T-helper 2 cell treated with Interferon-gamma antibody and Interleukin-4, amounts not matched to agents 5 μg/mL and 100 μg/mL, for 36 hours (primary cell): ENCODE data around the gene SCN7A.

Experiments
- DNase-seq: peaks from one replicate; pipeline ENCODE4 v3.0.0; 2021; ENCODE audit warnings: low spot score
- H3K27ac Mint-ChIP-seq: one replicate; pipeline ENCODE4 v1.8.0; 2021; ENCODE audit warnings: mild to moderate bottlenecking, mixed read lengths
- H3K27me3 Mint-ChIP-seq: one replicate; pipeline ENCODE4 v1.8.0; 2021; ENCODE audit warnings: low read depth, mixed read lengths
- H3K36me3 Mint-ChIP-seq: one replicate; pipeline ENCODE4 v1.8.0; 2021; ENCODE audit warnings: low read depth, mixed read lengths
- H3K4me1 Mint-ChIP-seq: one replicate; pipeline ENCODE4 v1.8.0; 2021; ENCODE audit warnings: low read depth, mixed read lengths
- H3K4me3 Mint-ChIP-seq: one replicate; pipeline ENCODE4 v1.8.0; 2022; ENCODE audit warnings: mild to moderate bottlenecking, moderate library complexity, mixed read lengths
- H3K9me3 Mint-ChIP-seq: one replicate; pipeline ENCODE4 v1.8.0; 2021; ENCODE audit warnings: mixed read lengths

The SCN7A gene

DNA sequence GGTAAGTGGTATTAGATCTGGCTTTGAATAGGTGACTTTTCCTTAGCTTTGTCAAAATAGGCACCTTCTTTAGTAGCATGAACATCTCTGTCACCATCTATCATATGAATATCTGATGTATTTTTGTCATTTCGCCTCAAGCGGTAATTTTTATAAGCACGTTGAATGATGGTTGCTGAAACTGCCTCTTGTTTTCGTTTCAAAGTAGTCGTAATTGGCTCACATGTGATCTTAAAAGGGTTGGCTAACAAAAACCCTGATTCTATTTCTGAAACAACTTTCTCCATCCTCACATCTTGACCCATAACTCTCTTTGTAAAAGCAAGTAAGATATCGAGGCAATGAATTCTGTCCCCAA is 88.5 kb downstream of the SCN7A start:
- Mint-ChIP-seq H3K9me3 (no peaks in the 10 kb centered on the region), H3K4me1 (no peaks in the 10 kb centered on the region), H3K27ac (no peak overlapping the region), H3K27me3 (no peaks in the 10 kb centered on the region), H3K36me3 (no peaks in the 10 kb centered on the region), H3K4me3 (no peak overlapping the region)
- no peak for DNase-seq

- no peaks in the 10 kb centered on the region for H3K4me1 Mint-ChIP-seq
- H3K27ac Mint-ChIP-seq = no peak overlapping the region
- DNase-seq = no peak
- no peaks in the 10 kb centered on the region for H3K27me3 Mint-ChIP-seq
- no peak overlapping the region for H3K4me3 Mint-ChIP-seq
- H3K36me3 Mint-ChIP-seq = no peaks in the 10 kb centered on the region
- H3K9me3 Mint-ChIP-seq = no peaks in the 10 kb centered on the region
Observed at GRCh38 chr2:166404831-166405568, 89.0 kb downstream of the SCN7A start.

GRCh38 chr2:166394245-166394644 is 99.8 kb downstream of the SCN7A start:
- H3K4me1 Mint-ChIP-seq = no peaks in the 10 kb centered on the region
- no peak overlapping the region for H3K4me3 Mint-ChIP-seq

DNA sequence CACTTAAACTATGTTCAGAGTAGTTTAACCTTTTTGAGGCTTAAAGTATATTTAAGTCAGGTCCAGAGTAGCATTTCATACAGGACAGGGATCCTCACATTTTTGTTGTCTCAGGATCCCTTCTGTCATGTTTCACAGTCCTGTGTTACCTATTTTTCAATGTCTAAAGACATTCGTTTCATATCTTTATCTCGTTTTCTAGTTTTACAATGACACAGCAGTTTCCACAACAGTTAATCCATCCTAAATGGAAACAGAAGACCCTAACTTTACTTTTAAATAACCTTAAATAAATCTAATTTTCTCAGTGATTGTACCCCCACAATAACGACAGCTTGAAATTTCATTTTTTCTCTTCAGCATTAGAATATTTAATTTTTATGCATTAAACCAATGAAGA is 101.0 kb downstream of the SCN7A start:
- no peaks in the 10 kb centered on the region for H3K36me3 Mint-ChIP-seq
- DNase-seq = no peak
- no peak overlapping the region for H3K4me3 Mint-ChIP-seq
- H3K27ac Mint-ChIP-seq = no peak overlapping the region
- H3K4me1 Mint-ChIP-seq = no peaks in the 10 kb centered on the region
- H3K27me3 Mint-ChIP-seq = no peaks in the 10 kb centered on the region
- H3K9me3 Mint-ChIP-seq = no peaks in the 10 kb centered on the region

More at GRCh38 chr2:166394245-166394644, 99.8 kb downstream of the SCN7A start:
- Mint-ChIP-seq H3K27ac (no peak overlapping the region), H3K9me3 (no peaks in the 10 kb centered on the region), H3K36me3 (no peaks in the 10 kb centered on the region), H3K27me3 (no peaks in the 10 kb centered on the region)
- DNase-seq = no peak

DNA sequence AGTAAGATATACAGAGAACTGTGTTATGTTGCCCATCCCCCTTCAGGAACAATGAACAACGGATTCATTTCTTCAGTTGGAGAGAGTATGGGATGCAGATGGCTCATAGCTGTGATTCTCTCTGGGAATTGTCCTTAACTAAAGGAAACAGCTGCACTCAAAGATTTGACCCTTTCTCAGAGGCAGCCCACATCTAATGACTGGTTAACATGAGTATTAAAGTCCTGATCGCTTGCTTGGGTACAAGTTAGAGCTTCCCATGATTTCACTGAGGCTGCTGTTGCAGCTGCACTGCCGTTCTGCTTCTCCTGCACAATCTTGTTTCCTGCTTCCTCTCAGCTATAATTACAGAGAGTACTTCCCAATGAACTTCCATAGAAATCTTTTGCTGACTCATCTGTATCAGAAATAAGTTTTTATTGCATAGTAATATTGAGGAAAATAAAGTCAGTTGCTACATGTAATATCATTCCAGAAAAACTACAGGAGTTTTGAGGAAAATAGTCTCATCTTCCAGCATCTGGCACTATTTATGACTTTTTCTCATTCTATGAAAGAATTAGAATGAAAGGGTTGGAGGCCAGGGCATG is 105.5 kb downstream of the SCN7A start:
- no peak overlapping the region for H3K4me3 Mint-ChIP-seq

DNA sequence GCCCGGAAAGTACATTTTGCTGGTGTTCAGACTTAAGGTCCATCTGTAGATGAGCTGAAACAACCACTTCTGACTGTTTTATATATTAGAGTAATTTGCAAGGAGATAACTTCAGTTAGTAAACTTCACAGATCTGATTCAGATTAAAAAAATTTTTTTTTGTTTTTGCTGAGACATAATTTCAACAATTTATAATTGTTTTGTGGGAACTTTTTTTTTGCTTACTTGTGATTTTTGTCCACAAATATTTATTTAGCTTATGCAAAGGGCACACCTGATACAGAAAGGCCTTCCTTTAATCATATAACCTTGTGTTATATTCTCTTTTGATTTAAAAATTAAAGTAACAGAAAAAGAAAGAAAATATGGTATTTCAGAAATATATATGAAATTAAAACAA is 108.7 kb downstream of the SCN7A start:
- Mint-ChIP-seq H3K27me3 (no peaks in the 10 kb centered on the region), H3K4me3 (no peak overlapping the region), H3K9me3 (no peaks in the 10 kb centered on the region), H3K4me1 (no peaks in the 10 kb centered on the region), H3K27ac (no peak overlapping the region), H3K36me3 (no peaks in the 10 kb centered on the region)
- no peak for DNase-seq

More for the DNA sequence above, 105.5 kb downstream of the SCN7A start:
- no peaks in the 10 kb centered on the region for H3K27me3 Mint-ChIP-seq
- no peak overlapping the region for H3K27ac Mint-ChIP-seq
- no peaks in the 10 kb centered on the region for H3K4me1 Mint-ChIP-seq
- H3K36me3 Mint-ChIP-seq = no peaks in the 10 kb centered on the region
- no peak for DNase-seq
- H3K9me3 Mint-ChIP-seq = no peaks in the 10 kb centered on the region

DNA sequence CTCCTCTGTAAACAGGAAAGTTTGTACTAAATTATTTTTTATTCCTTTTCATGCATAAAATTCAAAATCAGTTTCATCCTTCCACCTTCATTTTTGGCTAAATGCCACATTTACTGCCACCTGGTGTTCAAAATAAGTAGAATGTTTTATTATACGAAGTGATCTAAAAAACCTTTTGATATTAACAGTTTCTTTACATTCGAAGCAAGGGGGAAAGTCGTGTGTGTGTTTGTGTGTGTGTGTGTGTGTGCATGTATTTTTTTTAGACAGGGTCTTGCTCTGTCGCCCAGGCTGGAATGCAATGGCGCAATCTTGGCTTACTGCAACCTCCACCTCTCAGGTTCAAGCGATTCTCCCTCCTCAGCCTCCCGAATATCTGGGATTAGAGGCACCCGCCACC is 109.3 kb downstream of the SCN7A start:
- H3K27me3 Mint-ChIP-seq = no peaks in the 10 kb centered on the region

DNA sequence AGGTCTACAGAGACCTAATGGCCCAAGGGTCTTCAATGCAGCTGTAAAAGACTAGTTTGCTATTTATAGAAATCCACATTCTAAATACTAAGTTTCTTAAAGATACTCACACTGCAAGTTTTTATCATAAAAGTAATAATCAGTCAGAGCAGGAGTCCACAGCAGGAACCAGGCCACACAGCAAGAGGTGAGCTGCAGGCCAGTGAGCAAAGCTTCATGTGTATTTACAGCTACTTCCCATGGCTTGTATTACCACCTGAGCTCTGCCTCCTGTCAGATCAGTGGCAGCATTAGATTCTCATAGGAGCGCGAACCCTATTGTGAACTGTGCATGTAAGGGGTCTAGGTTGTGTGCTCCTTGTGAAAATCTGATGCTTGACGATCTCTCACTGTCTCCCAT is 111.6 kb downstream of the SCN7A start:
- Mint-ChIP-seq H3K4me3 (no peak overlapping the region), H3K4me1 (no peaks in the 10 kb centered on the region), H3K27ac (no peak overlapping the region), H3K9me3 (no peaks in the 10 kb centered on the region), H3K36me3 (no peaks in the 10 kb centered on the region), H3K27me3 (peaks cover 7% of the 10 kb centered on the region)
- DNase-seq = no peak

More for the DNA sequence above, 109.3 kb downstream of the SCN7A start:
- no peak overlapping the region for H3K4me3 Mint-ChIP-seq
- no peaks in the 10 kb centered on the region for H3K4me1 Mint-ChIP-seq
- no peak for DNase-seq
- no peaks in the 10 kb centered on the region for H3K9me3 Mint-ChIP-seq
- H3K36me3 Mint-ChIP-seq = no peaks in the 10 kb centered on the region
- H3K27ac Mint-ChIP-seq = no peak overlapping the region

DNA sequence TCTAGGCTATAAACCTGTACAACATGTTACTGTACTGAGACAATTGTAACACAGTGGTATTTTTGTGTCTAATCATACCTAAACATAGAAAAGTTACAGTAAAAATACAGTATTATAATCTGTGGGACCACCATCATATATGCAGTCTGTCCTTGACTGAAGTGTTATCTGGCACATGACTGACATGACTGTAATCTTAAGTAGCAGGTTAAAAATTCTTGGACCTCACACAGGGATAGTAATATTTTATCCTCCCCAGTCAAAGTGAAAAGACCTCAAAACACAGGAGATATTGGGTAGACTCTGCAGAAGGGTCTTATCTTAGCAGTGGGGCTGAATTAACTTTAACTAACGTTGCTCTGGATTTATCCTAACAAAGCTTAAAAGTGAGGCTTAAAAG is 113.4 kb downstream of the SCN7A start:
- no peak overlapping the region for H3K27ac Mint-ChIP-seq
- H3K9me3 Mint-ChIP-seq = no peaks in the 10 kb centered on the region
- H3K27me3 Mint-ChIP-seq = peaks cover 20% of the 10 kb centered on the region
- H3K4me1 Mint-ChIP-seq = peaks cover 6% of the 10 kb centered on the region
- H3K36me3 Mint-ChIP-seq = no peaks in the 10 kb centered on the region
- DNase-seq = no peak
- no peak overlapping the region for H3K4me3 Mint-ChIP-seq

- Mint-ChIP-seq H3K4me1 (peaks cover 16% of the 10 kb centered on the region), H3K27ac (no peak overlapping the region), H3K9me3 (no peaks in the 10 kb centered on the region), H3K36me3 (no peaks in the 10 kb centered on the region), H3K27me3 (peaks cover 42% of the 10 kb centered on the region), H3K4me3 (no peak overlapping the region)
- DNase-seq = no peak
Observed at GRCh38 chr2:166376873-166377272, 117.2 kb downstream of the SCN7A start.

DNA sequence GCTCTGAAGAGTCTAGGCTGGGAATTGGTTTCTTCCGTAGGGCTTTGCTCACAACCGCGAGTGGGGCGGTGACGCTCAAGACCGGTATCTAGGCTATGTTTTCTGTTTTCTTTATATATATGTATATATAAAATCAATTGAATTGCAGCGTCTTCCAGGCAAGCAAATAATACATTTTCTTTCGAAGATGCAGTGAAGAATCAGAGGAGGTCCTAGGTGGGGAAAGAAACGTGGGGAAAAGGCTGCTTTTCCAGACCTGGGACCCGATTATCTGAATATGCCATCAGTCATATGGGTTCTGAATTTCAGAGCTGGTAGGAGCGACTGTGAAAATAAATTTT is 117.6 kb downstream of the SCN7A start:
- peaks cover 16% of the 10 kb centered on the region for H3K4me1 Mint-ChIP-seq
- no peaks in the 10 kb centered on the region for H3K9me3 Mint-ChIP-seq
- peak overlapping the region; percentile 83 for H3K4me3 Mint-ChIP-seq
- H3K36me3 Mint-ChIP-seq = no peaks in the 10 kb centered on the region
- no peak for DNase-seq
- H3K27ac Mint-ChIP-seq = no peak overlapping the region
- H3K27me3 Mint-ChIP-seq = peaks cover 42% of the 10 kb centered on the region

DNA sequence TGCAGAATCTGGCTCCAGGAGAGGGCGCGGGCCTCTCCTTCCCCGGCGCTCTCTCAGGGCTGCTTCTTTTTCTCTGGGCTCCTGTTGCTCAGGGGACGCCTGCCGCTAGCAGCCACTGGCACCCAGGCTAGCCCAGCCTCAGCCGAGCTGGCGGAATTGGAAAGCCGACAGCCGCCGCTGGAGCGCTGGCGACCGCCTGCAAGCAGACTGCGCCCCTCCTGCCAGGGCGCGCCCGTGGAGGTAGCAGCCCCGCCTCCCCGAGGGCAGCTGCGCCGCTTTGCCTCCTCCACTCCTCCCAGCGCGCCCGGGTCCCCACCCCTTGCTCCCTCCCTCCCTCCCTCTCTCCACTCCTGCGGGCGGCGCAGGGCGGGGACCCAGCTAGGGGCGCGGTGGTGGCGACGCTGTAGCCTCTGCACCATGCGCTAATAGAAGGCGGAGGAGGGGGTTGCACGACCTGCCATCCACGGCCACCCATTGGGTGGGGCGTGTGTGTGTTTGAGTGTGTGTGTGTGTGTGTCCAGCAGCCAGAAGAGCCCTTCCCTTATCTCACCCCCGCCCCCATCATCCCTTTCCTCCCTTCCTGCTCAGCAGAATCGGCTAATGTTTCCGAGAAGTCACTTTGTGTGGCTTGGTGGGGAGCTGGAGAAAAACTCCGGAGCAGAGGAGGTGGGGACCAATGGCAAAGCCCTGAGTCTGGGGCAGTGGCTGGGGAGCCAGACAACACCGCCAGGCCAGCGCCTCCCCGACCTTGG is 118.1 kb downstream of the SCN7A start, which contains the start of gene SCN9A:
SCN9A (minus strand) TSS at position 209 of the 752 bp plus-strand sequence. CDS start 64,188 bp downstream, outside the sequence.
- peaks cover 16% of the 10 kb centered on the region for H3K4me1 Mint-ChIP-seq
- H3K27ac Mint-ChIP-seq = no peak within 1 kb of the TSS
- DNase-seq = no peak
- H3K9me3 Mint-ChIP-seq = no peaks in the 10 kb centered on the region
- peak within 1 kb of the TSS; percentile 83 for H3K4me3 Mint-ChIP-seq
- no peaks in the 10 kb centered on the region for H3K36me3 Mint-ChIP-seq
- H3K27me3 Mint-ChIP-seq = peaks cover 44% of the 10 kb centered on the region

GRCh38 chr2:166375195-166375735 is 118.8 kb downstream of the SCN7A start:
- no peaks in the 10 kb centered on the region for H3K9me3 Mint-ChIP-seq
- DNase-seq = no peak
- H3K4me3 Mint-ChIP-seq = peak overlapping the region; percentile 83
- H3K27ac Mint-ChIP-seq = no peak overlapping the region
- peaks cover 44% of the 10 kb centered on the region for H3K27me3 Mint-ChIP-seq
- H3K36me3 Mint-ChIP-seq = no peaks in the 10 kb centered on the region
- H3K4me1 Mint-ChIP-seq = peaks cover 16% of the 10 kb centered on the region

DNA sequence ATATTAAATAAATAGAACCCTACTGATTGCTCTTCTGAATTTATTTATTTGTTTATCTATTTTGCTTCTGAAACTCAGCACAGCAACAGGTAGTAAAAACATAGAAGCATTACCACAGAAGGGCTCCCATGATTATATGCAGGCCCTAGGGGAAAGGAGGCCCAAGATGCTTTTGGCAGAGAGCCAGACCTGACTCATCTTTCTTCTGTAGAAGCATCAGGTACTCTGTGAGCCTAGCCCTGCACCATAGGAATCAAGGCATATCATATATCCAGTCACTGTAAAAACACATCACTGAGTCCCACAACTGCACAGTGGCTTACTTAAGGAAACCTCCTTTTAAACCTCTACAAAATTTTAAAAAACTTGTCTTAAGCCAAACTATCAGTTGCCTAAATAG is 120.1 kb downstream of the SCN7A start:
- no peaks in the 10 kb centered on the region for H3K9me3 Mint-ChIP-seq
- H3K4me1 Mint-ChIP-seq = peaks cover 16% of the 10 kb centered on the region
- H3K4me3 Mint-ChIP-seq = no peak overlapping the region
- no peaks in the 10 kb centered on the region for H3K36me3 Mint-ChIP-seq
- H3K27me3 Mint-ChIP-seq = peaks cover 44% of the 10 kb centered on the region
- DNase-seq = no peak
- H3K27ac Mint-ChIP-seq = no peak overlapping the region
